SK-N-MC (cell line): Measurements from ENCODE around the gene ELOVL1.
"Not testable (repeated sequence)": the region's sequence is repeated elsewhere in the genome, so short reads cannot be mapped to it uniquely, and the experiment has no call there.

Experiments used
- DNase-seq: peaks from one replicate; pipeline ENCODE4 v3.0.0-alpha.2; 2011; ENCODE audit warnings: low read depth, low spot score
- H3K27ac ChIP-seq: fragments of 200-600 bp; sonication (generic); 2 replicates; pipeline ENCODE4 v1.5.1; 2016; ENCODE audit warnings: mixed run types
- H3K36me3 ChIP-seq: fragments of 200-600 bp; sonication (generic); 2 replicates; pipeline ENCODE4 v1.6.1; 2017; ENCODE audit warnings: antibody characterized with exemption, low read length, mixed read lengths; ENCODE audit not compliant: insufficient read depth
- H3K4me3 ChIP-seq: fragments of 200-600 bp; sonication (generic); 2 replicates; pipeline ENCODE4 v1.5.1; 2016
- H3K9ac ChIP-seq: fragments of 200-600 bp; sonication (generic); 2 replicates; pipeline ENCODE4 v1.8.0; 2017; ENCODE audit warnings: mixed run types, mixed read lengths; ENCODE audit not compliant: insufficient read length
- H3K9me3 ChIP-seq: fragments of 200-600 bp; sonication (generic); 2 replicates; pipeline ENCODE4 v1.6.1; 2017; ENCODE audit warnings: low read depth, mild to moderate bottlenecking, antibody characterized with exemption, low read length, moderate library complexity, mixed read lengths
- EZH2 ChIP-seq: fragments of 200-600 bp; sonication (generic); IDR thresholded peaks from one replicate; pipeline ENCODE4 v1.6.1; 2017; ENCODE audit warnings: antibody characterized with exemption
- FOXP2 ChIP-seq: optimal IDR thresholded peaks from 2 replicates; pipeline ENCODE3; 2011; ENCODE audit warnings: mild to moderate bottlenecking, moderate library complexity; ENCODE audit not compliant: insufficient read depth; ENCODE audit errors: extremely low read length, control extremely low read depth
- POLR2AphosphoS5 ChIP-seq: IDR thresholded peaks from 2 replicates; pipeline ENCODE4 v1.6.1; 2012; ENCODE audit warnings: mild to moderate bottlenecking, low read depth, low read length, borderline replicate concordance

The ELOVL1 gene

GRCh38 chr1:43402089-43402865 is 34.5 kb upstream of the ELOVL1 start:
- TF ChIP-seq POLR2AphosphoS5, result no peak
- TF ChIP-seq FOXP2, result no peak
- no peak for TF ChIP-seq EZH2

GRCh38 chr1:43400441-43400840 is 32.6 kb upstream of the ELOVL1 start:
- not testable (repeated sequence) for H3K27ac ChIP-seq, H3K9ac ChIP-seq, H3K9me3 ChIP-seq, DNase-seq, H3K4me3 ChIP-seq
- H3K36me3 ChIP-seq, result peaks cover 16% of the 10 kb centered on the region

More at GRCh38 chr1:43402089-43402865, 34.5 kb upstream of the ELOVL1 start:
- DNase-seq, result no peak
- no peak overlapping the region for H3K9ac ChIP-seq
- H3K27ac ChIP-seq, result no peak overlapping the region
- H3K9me3 ChIP-seq, result no peaks in the 10 kb centered on the region
- peaks cover 23% of the 10 kb centered on the region for H3K36me3 ChIP-seq
- no peak overlapping the region for H3K4me3 ChIP-seq

- no peaks in the 10 kb centered on the region for H3K9me3 ChIP-seq
- H3K9ac ChIP-seq, result no peak overlapping the region
- no peak for TF ChIP-seq EZH2
- TF ChIP-seq POLR2AphosphoS5, result no peak
- no peak for TF ChIP-seq FOXP2
- no peaks in the 10 kb centered on the region for H3K36me3 ChIP-seq
- no peak overlapping the region for H3K27ac ChIP-seq
- DNase-seq, result no peak
- H3K4me3 ChIP-seq, result no peak overlapping the region
These were observed 30.4 kb upstream of the ELOVL1 start for GRCh38 chr1:43398227-43398626.

GRCh38 chr1:43396059-43396458 is 28.2 kb upstream of the ELOVL1 start:
- no peak for DNase-seq
- TF ChIP-seq FOXP2, result no peak
- TF ChIP-seq EZH2, result no peak
- TF ChIP-seq POLR2AphosphoS5, result no peak
- H3K9me3 ChIP-seq, result no peaks in the 10 kb centered on the region
- H3K36me3 ChIP-seq, result no peaks in the 10 kb centered on the region
- no peak overlapping the region for H3K27ac ChIP-seq
- no peak overlapping the region for H3K4me3 ChIP-seq
- no peak overlapping the region for H3K9ac ChIP-seq

GRCh38 chr1:43395523-43395922 is 27.7 kb upstream of the ELOVL1 start:
- no peak for TF ChIP-seq EZH2
- H3K9ac ChIP-seq, result no peak overlapping the region
- H3K36me3 ChIP-seq, result no peaks in the 10 kb centered on the region
- DNase-seq, result no peak
- H3K4me3 ChIP-seq, result no peak overlapping the region
- H3K9me3 ChIP-seq, result no peaks in the 10 kb centered on the region
- H3K27ac ChIP-seq, result no peak overlapping the region

- TF ChIP-seq EZH2 (no peak), FOXP2 (no peak), POLR2AphosphoS5 (no peak)
- Histone ChIP-seq H3K36me3 (no peaks in the 10 kb centered on the region), H3K27ac (no peak overlapping the region), H3K4me3 (no peak overlapping the region), H3K9me3 (no peaks in the 10 kb centered on the region), H3K9ac (no peak overlapping the region)
- no peak for DNase-seq
These were observed 24.9 kb upstream of the ELOVL1 start for GRCh38 chr1:43392702-43393101.

GRCh38 chr1:43389326-43390313 is 21.8 kb upstream of the ELOVL1 start, which contains the start of the genes MED8 and SZT2:
Gene MED8, minus strand, starts transcription at chr1:43389800. Its CDS starts 36 bp downstream, at chr1:43389764.
Gene SZT2, plus strand, starts transcription at chr1:43389899. Its CDS starts 70 bp downstream, at chr1:43389969.
- peak; percentile 42 for DNase-seq
- TF ChIP-seq FOXP2 (peak; percentile 8), POLR2AphosphoS5 (peak; percentile 93), EZH2 (no peak)
- no peaks in the 10 kb centered on the region for H3K9me3 ChIP-seq
- peaks cover 24% of the 10 kb centered on the region for H3K36me3 ChIP-seq
- peak within 1 kb of the TSS; percentile 93 for H3K4me3 ChIP-seq
- peak within 1 kb of the TSS; percentile 47; the same call in 1 of the 2 replicates for H3K27ac ChIP-seq
- peak within 1 kb of the TSS; percentile 88 for H3K9ac ChIP-seq

GRCh38 chr1:43388613-43389012 is 20.8 kb upstream of the ELOVL1 start:
- TF ChIP-seq POLR2AphosphoS5, result no peak
- TF ChIP-seq EZH2, result no peak
- no peak for TF ChIP-seq FOXP2
- H3K9ac ChIP-seq, result peak overlapping the region; percentile 88
- no peak for DNase-seq
- no peaks in the 10 kb centered on the region for H3K9me3 ChIP-seq
- peak overlapping the region; percentile 93 for H3K4me3 ChIP-seq
- peaks cover 34% of the 10 kb centered on the region for H3K36me3 ChIP-seq
- no peak overlapping the region for H3K27ac ChIP-seq
